B cell (primary cell): Measurements from ENCODE around the gene RRP1. TPM values are rescaled to one million over a fixed set of nuclear protein-coding genes. Genes with fewer than 3 reads are reported as not detected.

Source experiments
- ATAC-seq: fragments of 200-7000 bp; cut with Tn5 transposase; one replicate; pipeline ENCODE4 v1.10.0; 2021; ENCODE audit warnings: low read depth, mild to moderate bottlenecking, moderate number of reproducible peaks, moderate library complexity
- CTCF ChIA-PET: fragments of 350-600 bp; sonication (Branson Sonifier 250); formaldehyde crosslinking; loops from one replicate; lab custom pipeline; 2021; ENCODE audit warnings: antibody characterized with exemption, inconsistent platforms; lab: Charles Lee
- POLR2A ChIA-PET: fragments of 350-600 bp; sonication (Branson Sonifier 250); formaldehyde crosslinking; loops from one replicate; lab custom pipeline; 2021; ENCODE audit warnings: antibody characterized with exemption; lab: Charles Lee
- DNase-seq: peaks from one replicate; pipeline ENCODE4 v3.0.0; 2013
- H2AFZ ChIP-seq: 2 replicates; pipeline ENCODE4 v1.6.1; 2012; ENCODE audit warnings: mild to moderate bottlenecking, low read depth, low read length; ENCODE audit not compliant: insufficient read depth, poor library complexity, severe bottlenecking
- H3K27ac ChIP-seq, 2 donors: 1 replicate in 1 of 2; 2 replicates in 1 of 2; pipeline ENCODE4 v1.5.1; 2012 to 2013; ENCODE audit warnings: low read length in 2 of 2, mild to moderate bottlenecking in 2 of 2, moderate library complexity in 1 of 2
- H3K27me3 ChIP-seq, 4 experiments: fragments of 200-600 bp in 1 of 4; sonication (generic) in 1 of 4; replicated peaks in 1 of 4; 1 replicate in 2 of 4; 2 replicates in 2 of 4; pipeline versions ENCODE4 v1.6.1 to v1.7.0; 2013 to 2016; ENCODE audit warnings: low read length in 3 of 4, mild to moderate bottlenecking in 2 of 4, mixed read lengths in 1 of 4, moderate library complexity in 1 of 4; ENCODE audit not compliant: insufficient read depth in 4 of 4, control insufficient read depth in 3 of 4; ENCODE audit errors: control extremely low read depth in 1 of 4
- H3K36me3 ChIP-seq, 2 experiments: replicated peaks in 1 of 2; 1 replicate in 1 of 2; 2 replicates in 1 of 2; pipeline versions ENCODE4 v1.6.1 to v1.7.1; 2013; ENCODE audit warnings: low read length in 1 of 2; ENCODE audit not compliant: insufficient read depth in 2 of 2, control insufficient read depth in 1 of 2; ENCODE audit errors: control extremely low read depth in 1 of 2, extremely low read depth in 1 of 2
- H3K4me1 ChIP-seq, 2 donors: fragments of 200-600 bp in 1 of 2; sonication (generic) in 1 of 2; 1 replicate in 1 of 2; 2 replicates in 1 of 2; pipeline versions ENCODE4 v1.5.1 to v1.6.1; 2013 to 2017; ENCODE audit warnings: low read length in 2 of 2; ENCODE audit not compliant: control insufficient read depth in 2 of 2, insufficient read depth in 2 of 2
- H3K4me2 ChIP-seq: replicated peaks from 2 replicates; pipeline ENCODE3; 2012; ENCODE audit warnings: mild to moderate bottlenecking, low read depth, low read length; ENCODE audit not compliant: poor library complexity, severe bottlenecking
- H3K4me3 ChIP-seq, 5 experiments: fragments of 200-600 bp in 1 of 5; sonication (generic) in 1 of 5; 1 replicate in 3 of 5; 2 replicates in 2 of 5; pipeline versions ENCODE4 v1.5.1 to v1.7.0; 2011 to 2016; ENCODE audit warnings: low read length in 4 of 5, mild to moderate bottlenecking in 4 of 5, low read depth in 2 of 5, control low read depth in 1 of 5, moderate library complexity in 1 of 5; ENCODE audit not compliant: insufficient read depth in 1 of 5; ENCODE audit errors: control extremely low read depth in 1 of 5, extremely low read depth in 1 of 5
- H3K79me2 ChIP-seq: fragments of 200-600 bp; sonication (generic); one replicate; pipeline ENCODE4 v1.6.0; 2016; ENCODE audit warnings: low read length; ENCODE audit not compliant: control insufficient read depth, insufficient read depth
- H3K9ac ChIP-seq: fragments of 200-600 bp; sonication (generic); 2 replicates; pipeline ENCODE4 v1.6.1; 2017; ENCODE audit warnings: mild to moderate bottlenecking, low read length, moderate library complexity
- H3K9me3 ChIP-seq, 3 donors: one replicate each; pipeline versions ENCODE4 v1.6.1 to v1.7.1; 2013; ENCODE audit warnings: low read length in 2 of 3; ENCODE audit not compliant: control insufficient read depth in 2 of 3, insufficient read depth in 1 of 3; ENCODE audit errors: control extremely low read depth in 1 of 3
- H4K20me1 ChIP-seq: 2 replicates; pipeline ENCODE4 v1.6.0; 2012; ENCODE audit warnings: mild to moderate bottlenecking, low read length; ENCODE audit not compliant: insufficient read depth, control insufficient read depth, poor library complexity, severe bottlenecking
- H3K27ac Mint-ChIP-seq: one replicate; pipeline ENCODE4 v1.8.0; 2021; ENCODE audit warnings: mixed read lengths
- H3K27me3 Mint-ChIP-seq: one replicate; pipeline ENCODE4 v1.8.0; 2021; ENCODE audit warnings: mixed read lengths
- H3K4me1 Mint-ChIP-seq: one replicate; pipeline ENCODE4 v1.8.0; 2021; ENCODE audit warnings: mixed read lengths
- H3K4me3 Mint-ChIP-seq: one replicate; pipeline ENCODE4 v1.8.0; 2021; ENCODE audit warnings: mixed read lengths
- H3K9me3 Mint-ChIP-seq: one replicate; pipeline ENCODE4 v1.8.0; 2022; ENCODE audit warnings: mixed read lengths; ENCODE audit not compliant: insufficient read depth
- CTCF ChIP-seq: fragments of 200-600 bp; IDR thresholded peaks from one replicate; pipeline ENCODE4 v1.8.0; 2022; ENCODE audit warnings: antibody characterized with exemption, mild to moderate bottlenecking
- EZH2 ChIP-seq: IDR thresholded peaks from 2 replicates; pipeline ENCODE4 v1.6.1; 2012; ENCODE audit warnings: borderline replicate concordance, low read depth, mild to moderate bottlenecking, moderate library complexity, low read length; ENCODE audit not compliant: insufficient read depth, poor library complexity, severe bottlenecking
- WGBS: methylation state at CpG from one replicate; pipeline ENCODE4 v1.1.5; 2013; ENCODE audit warnings: missing lambda C conversion rate; ENCODE audit not compliant: insufficient coverage; 5-methylcytosine and 5-hydroxymethylcytosine counted together
- intact Hi-C: fragments of 100-400 bp; cut with micrococcal nuclease; formaldehyde crosslinking; loops from one replicate; pipeline ENCODE4 v1.10.0; 2022
- polyA plus RNA-seq: library from polyadenylated mRNA; depleted of rRNA; stranded (reverse); fragments of >200 nt; gene quantifications from 2 replicates; pipeline ENCODE4 v1.2.3, GENCODE V29; 2012
- total RNA-seq, 2 donors: library from RNA; stranded (reverse); fragments of 120-200 nt in 1 of 2; gene quantifications; 1 replicate in 1 of 2; 2 replicates in 1 of 2; pipeline versions ENCODE4 v1.2.3 to v1.2.4, GENCODE V29; 2013 to 2022

RRP1 gene
- total and polyA plus RNA-seq, 2 donors (not counting 1 experiment from before 2014, with no cell fraction given): 9.6 to 27.8 TPM

- Mint-ChIP-seq H3K9me3 (no peaks in the 10 kb centered on the region), H3K27me3 (peaks cover 7% of the 10 kb centered on the region), H3K4me3 (no peak overlapping the region), H3K4me1 (peaks cover 14% of the 10 kb centered on the region), H3K27ac (no peak overlapping the region)
- H3K9ac ChIP-seq: no peak overlapping the region
- no peak overlapping the region for H3K4me2 ChIP-seq
- TF ChIP-seq EZH2 (no peak), CTCF (no peak)
- POLR2A ChIA-PET: no interaction called here
- peaks cover 33% of the 10 kb centered on the region for H4K20me1 ChIP-seq
- H3K4me1 ChIP-seq: peaks cover 6 to 19% of the 10 kb centered on the region in 2 donors
- H3K27ac ChIP-seq: no peak overlapping the region
- WGBS: 66% methylated on average over 27 of the region's 27 CpGs
- no peak for DNase-seq
- H3K9me3 ChIP-seq: no peaks in the 10 kb centered on the region
- H3K36me3 ChIP-seq: no peaks in the 10 kb centered on the region
- intact Hi-C loops: loop anchor here (10.0 kb wide), 1 partner anchor 673 kb away; no protein-coding TSS in a partner anchor
- CTCF ChIA-PET: interaction anchor here (0.7 to 3.8 kb wide), 5 partner anchors 106 to 1316 kb away, joined by 3 to 46 read pairs (median 4); no protein-coding TSS in a partner anchor
- no peak for ATAC-seq
- no peak overlapping the region for H2AFZ ChIP-seq
- H3K4me3 ChIP-seq: no peak overlapping the region
- H3K79me2 ChIP-seq: peaks cover 20% of the 10 kb centered on the region
- peaks cover 0 to 25% (median 3%) of the 10 kb centered on the region in 4 experiments for H3K27me3 ChIP-seq
Observed at GRCh38 chr21:43812139-43812821, 22.9 kb downstream of the RRP1 start.

- Histone ChIP-seq H3K4me2 (no peak overlapping the region), H2AFZ (no peak overlapping the region)
- CTCF ChIA-PET: interaction anchor here (0.7 to 1.3 kb wide), 3 partner anchors 162 to 980 kb away, joined by 3 to 4 read pairs (median 3); no protein-coding TSS in a partner anchor
Observed at GRCh38 chr21:43812957-43813655, 23.7 kb downstream of the RRP1 start.

More at GRCh38 chr21:43812957-43813655, 23.7 kb downstream of the RRP1 start:
- no peak overlapping the region for H3K9ac ChIP-seq
- no peak for TF ChIP-seq CTCF
- TF ChIP-seq EZH2: no peak
- H3K4me3 ChIP-seq: no peak overlapping the region
- ATAC-seq (no peak), DNase-seq (no peak)
- H3K27me3 Mint-ChIP-seq: peaks cover 7% of the 10 kb centered on the region
- peaks cover 0 to 25% (median 3%) of the 10 kb centered on the region in 4 experiments for H3K27me3 ChIP-seq
- H3K27ac ChIP-seq: no peak overlapping the region
- H3K36me3 ChIP-seq: no peaks in the 10 kb centered on the region
- H3K9me3 ChIP-seq: peaks cover 0 to 6% (median 0%) of the 10 kb centered on the region in 3 donors
- POLR2A ChIA-PET: no interaction called here
- H3K4me1 Mint-ChIP-seq: peaks cover 14% of the 10 kb centered on the region
- H3K4me1 ChIP-seq: peaks cover 6 to 16% of the 10 kb centered on the region in 2 donors
- no peak overlapping the region for H3K27ac Mint-ChIP-seq
- H3K9me3 Mint-ChIP-seq: no peaks in the 10 kb centered on the region
- 97% methylated on average over 14 of the region's 19 CpGs for WGBS
- H3K79me2 ChIP-seq: peaks cover 13% of the 10 kb centered on the region
- H3K4me3 Mint-ChIP-seq: no peak overlapping the region
- peaks cover 28% of the 10 kb centered on the region for H4K20me1 ChIP-seq
- intact Hi-C loops: loop anchor here (10.0 kb wide), 1 partner anchor 672 kb away; no protein-coding TSS in a partner anchor
